Measurements from ENCODE around the gene UNCX. TPM values are rescaled to one million over a fixed set of nuclear protein-coding genes. Genes with fewer than 3 reads are reported as not detected.

The UNCX gene
- total RNA-seq, 1 experiment from 2014 or later, result not detected

DNA sequence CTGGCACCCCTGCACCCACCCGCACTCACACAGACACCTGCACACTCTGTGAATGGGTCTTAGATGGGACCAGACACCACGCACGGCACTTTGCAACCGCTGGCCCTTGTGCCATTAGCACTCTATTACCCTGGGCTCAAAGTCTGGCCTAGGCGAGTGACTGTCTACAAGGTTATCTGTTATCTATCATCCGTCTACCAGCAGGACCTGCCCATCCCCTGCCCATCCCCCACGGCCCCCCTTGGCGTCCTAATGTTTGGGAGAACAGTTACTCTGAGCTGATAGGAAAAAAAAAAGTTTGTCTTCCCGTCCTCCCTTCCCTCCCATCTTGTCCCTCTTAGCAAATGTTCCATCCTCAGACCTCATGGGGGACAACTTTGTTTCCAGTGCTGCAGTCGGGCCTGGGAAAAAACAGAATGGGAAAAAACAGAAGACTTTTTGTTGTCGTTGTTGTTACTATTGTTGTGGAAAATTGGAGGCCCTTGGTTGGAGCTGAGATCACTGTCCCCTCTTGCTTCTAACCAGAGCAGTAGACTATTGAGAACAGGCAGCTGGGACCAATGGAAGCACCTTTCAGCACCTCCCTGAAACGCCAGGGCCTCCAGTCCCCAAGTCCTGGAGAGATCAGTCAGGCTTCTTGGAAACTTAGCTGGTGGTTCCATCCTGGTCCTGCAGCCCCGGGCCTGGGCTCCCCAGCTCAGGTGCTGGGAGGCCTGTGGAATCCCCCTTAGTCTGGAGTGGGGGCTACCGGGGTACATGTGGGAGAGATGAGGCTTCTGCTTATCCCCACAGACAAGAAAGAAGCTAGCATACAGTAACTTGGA is 12.2 kb downstream of the UNCX start:
- Histone ChIP-seq H4K20me1 (ENCODE audit: insufficient read depth) (no peaks in the 10 kb centered on the region; the same call in 1 of the 2 replicates), H3K36me3 (ENCODE audit: control insufficient read depth in 1 of 2, insufficient read depth in 2 of 2, low read length in 2 of 2) (no peaks in the 10 kb centered on the region), H3K4me3 (replicated peaks in 1 of 2; ENCODE audit: low read depth in 1 of 2, low read length in 2 of 2) (no peak overlapping the region), H3K27me3 (ENCODE audit: insufficient read depth, low read length) (no peaks in the 10 kb centered on the region), H3K79me2 (ENCODE audit: insufficient read depth, low read length) (no peaks in the 10 kb centered on the region), H3K27ac (ENCODE audit: low read depth, low read length) (no peak overlapping the region), H2AFZ (ENCODE audit: low read depth, low read length, poor library complexity, severe bottlenecking) (no peak overlapping the region), H3K4me2 (ENCODE audit: low read length) (no peak overlapping the region), H3K4me1 (ENCODE audit: control insufficient read depth in 1 of 2, insufficient read depth in 2 of 2, low read length in 2 of 2) (no peaks in the 10 kb centered on the region), H3K9me3 (ENCODE audit: control insufficient read depth in 1 of 2, insufficient read depth in 1 of 2, low read depth in 1 of 2, low read length in 2 of 2) (no peaks in the 10 kb centered on the region), H3K9me2 (ENCODE audit: insufficient read depth) (no peaks in the 10 kb centered on the region), H3K9ac (ENCODE audit: low read length) (no peak overlapping the region)
- ChIA-PET CTCF (no interaction called here), RAD21 (ENCODE audit: low non-redundant PET in 1 of 2, low total read pairs in 2 of 2, uncharacterized antibody in 2 of 2, unreplicated experiment in 2 of 2) (no interaction called here), POLR2A (no interaction called here)
- intact Hi-C loops (cut with micrococcal nuclease), result no loop called here
- no TSS peak for BruUV-seq (replicated peaks)
- ATAC-seq (no peak), DNase-seq (ENCODE audit: low read depth, low spot score) (no peak)
- no peak for TF ChIP-seq FOSL1 (IDR thresholded peaks at IDR 0.05; ENCODE audit: low read depth)

DNA sequence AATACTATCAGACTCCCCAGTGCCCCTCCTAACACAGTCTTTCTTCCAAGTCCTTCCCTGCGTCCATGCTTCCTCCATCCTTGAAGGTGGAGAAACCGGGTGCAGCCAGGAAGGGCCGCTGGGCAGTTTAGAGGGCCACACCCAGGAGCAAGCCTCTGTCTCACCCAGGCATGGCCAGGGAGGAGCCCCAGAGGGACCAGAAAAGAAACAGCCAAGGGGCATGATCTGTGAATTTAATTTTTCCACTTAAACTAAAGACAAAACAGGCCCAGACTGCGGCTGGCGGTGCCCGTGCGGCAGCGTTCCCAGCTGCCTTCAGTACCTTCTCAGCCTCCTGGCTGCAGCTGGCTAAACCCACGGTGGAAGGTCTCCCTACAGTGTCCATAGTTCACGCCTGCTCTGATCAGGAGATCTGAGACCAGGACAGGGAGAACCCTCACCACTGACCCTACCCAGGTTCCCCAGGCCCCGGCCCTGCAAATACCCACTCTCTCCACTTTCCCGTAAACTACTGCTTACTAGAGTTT is 12.9 kb downstream of the UNCX start:
- BruUV-seq (replicated peaks), result no TSS peak
- Histone ChIP-seq H3K9ac (ENCODE audit: low read length) (no peak overlapping the region), H3K9me2 (ENCODE audit: insufficient read depth) (no peaks in the 10 kb centered on the region), H2AFZ (ENCODE audit: low read depth, low read length, poor library complexity, severe bottlenecking) (no peak overlapping the region), H3K4me2 (ENCODE audit: low read length) (no peak overlapping the region), H3K79me2 (ENCODE audit: insufficient read depth, low read length) (no peaks in the 10 kb centered on the region), H3K27me3 (ENCODE audit: insufficient read depth, low read length) (no peaks in the 10 kb centered on the region), H3K4me3 (replicated peaks in 1 of 2; ENCODE audit: low read depth in 1 of 2, low read length in 2 of 2) (no peak overlapping the region), H3K27ac (ENCODE audit: low read depth, low read length) (no peak overlapping the region), H4K20me1 (ENCODE audit: insufficient read depth) (no peaks in the 10 kb centered on the region; the same call in 1 of the 2 replicates), H3K4me1 (ENCODE audit: control insufficient read depth in 1 of 2, insufficient read depth in 2 of 2, low read length in 2 of 2) (no peaks in the 10 kb centered on the region), H3K9me3 (ENCODE audit: control insufficient read depth in 1 of 2, insufficient read depth in 1 of 2, low read depth in 1 of 2, low read length in 2 of 2) (no peaks in the 10 kb centered on the region), H3K36me3 (ENCODE audit: control insufficient read depth in 1 of 2, insufficient read depth in 2 of 2, low read length in 2 of 2) (no peaks in the 10 kb centered on the region)
- intact Hi-C loops (cut with micrococcal nuclease), result no loop called here
- ChIA-PET CTCF (no interaction called here), RAD21 (ENCODE audit: low non-redundant PET in 1 of 2, low total read pairs in 2 of 2, uncharacterized antibody in 2 of 2, unreplicated experiment in 2 of 2) (no interaction called here), POLR2A (no interaction called here)
- ATAC-seq (no peak), DNase-seq (ENCODE audit: low read depth, low spot score) (no peak)
- TF ChIP-seq, protein P1, sequence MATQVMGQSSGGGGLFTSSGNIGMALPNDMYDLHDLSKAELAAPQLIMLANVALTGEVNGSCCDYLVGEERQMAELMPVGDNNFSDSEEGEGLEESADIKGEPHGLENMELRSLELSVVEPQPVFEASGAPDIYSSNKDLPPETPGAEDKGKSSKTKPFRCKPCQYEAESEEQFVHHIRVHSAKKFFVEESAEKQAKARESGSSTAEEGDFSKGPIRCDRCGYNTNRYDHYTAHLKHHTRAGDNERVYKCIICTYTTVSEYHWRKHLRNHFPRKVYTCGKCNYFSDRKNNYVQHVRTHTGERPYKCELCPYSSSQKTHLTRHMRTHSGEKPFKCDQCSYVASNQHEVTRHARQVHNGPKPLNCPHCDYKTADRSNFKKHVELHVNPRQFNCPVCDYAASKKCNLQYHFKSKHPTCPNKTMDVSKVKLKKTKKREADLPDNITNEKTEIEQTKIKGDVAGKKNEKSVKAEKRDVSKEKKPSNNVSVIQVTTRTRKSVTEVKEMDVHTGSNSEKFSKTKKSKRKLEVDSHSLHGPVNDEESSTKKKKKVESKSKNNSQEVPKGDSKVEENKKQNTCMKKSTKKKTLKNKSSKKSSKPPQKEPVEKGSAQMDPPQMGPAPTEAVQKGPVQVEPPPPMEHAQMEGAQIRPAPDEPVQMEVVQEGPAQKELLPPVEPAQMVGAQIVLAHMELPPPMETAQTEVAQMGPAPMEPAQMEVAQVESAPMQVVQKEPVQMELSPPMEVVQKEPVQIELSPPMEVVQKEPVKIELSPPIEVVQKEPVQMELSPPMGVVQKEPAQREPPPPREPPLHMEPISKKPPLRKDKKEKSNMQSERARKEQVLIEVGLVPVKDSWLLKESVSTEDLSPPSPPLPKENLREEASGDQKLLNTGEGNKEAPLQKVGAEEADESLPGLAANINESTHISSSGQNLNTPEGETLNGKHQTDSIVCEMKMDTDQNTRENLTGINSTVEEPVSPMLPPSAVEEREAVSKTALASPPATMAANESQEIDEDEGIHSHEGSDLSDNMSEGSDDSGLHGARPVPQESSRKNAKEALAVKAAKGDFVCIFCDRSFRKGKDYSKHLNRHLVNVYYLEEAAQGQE (IDR thresholded peaks at IDR 0.05; ENCODE audit: low read depth), result no peak
- TF ChIP-seq SRF (IDR thresholded peaks at IDR 0.05; ENCODE audit: low read depth) (no peak), SIN3A (IDR thresholded peaks at IDR 0.05; ENCODE audit: low read depth) (no peak), POLR2A (IDR thresholded peaks at IDR 0.05; ENCODE audit: borderline replicate concordance, extremely low read depth, insufficient read depth, insufficient read length) (no peak), EZH2phosphoT487 (IDR thresholded peaks at IDR 0.05; ENCODE audit: borderline replicate concordance) (no peak), RAD21 (IDR thresholded peaks at IDR 0.05; ENCODE audit: low read depth) (no peak), CEBPB (IDR thresholded peaks at IDR 0.05; ENCODE audit: low read depth) (no peak), EGR1 (IDR thresholded peaks at IDR 0.05; ENCODE audit: low read depth) (no peak), CBX3 (IDR thresholded peaks at IDR 0.05; ENCODE audit: low read depth) (no peak), POLR2AphosphoS5 (IDR thresholded peaks at IDR 0.05; ENCODE audit: low read depth, low read length) (no peak), JUND (IDR thresholded peaks at IDR 0.05) (no peak), ZNF274 (IDR thresholded peaks at IDR 0.05; ENCODE audit: low read depth, low read length) (no peak)
- TF ChIP-seq, protein P2, sequence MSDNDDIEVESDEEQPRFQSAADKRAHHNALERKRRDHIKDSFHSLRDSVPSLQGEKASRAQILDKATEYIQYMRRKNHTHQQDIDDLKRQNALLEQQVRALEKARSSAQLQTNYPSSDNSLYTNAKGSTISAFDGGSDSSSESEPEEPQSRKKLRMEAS (IDR thresholded peaks at IDR 0.05), result no peak
- TF ChIP-seq, protein P3, sequence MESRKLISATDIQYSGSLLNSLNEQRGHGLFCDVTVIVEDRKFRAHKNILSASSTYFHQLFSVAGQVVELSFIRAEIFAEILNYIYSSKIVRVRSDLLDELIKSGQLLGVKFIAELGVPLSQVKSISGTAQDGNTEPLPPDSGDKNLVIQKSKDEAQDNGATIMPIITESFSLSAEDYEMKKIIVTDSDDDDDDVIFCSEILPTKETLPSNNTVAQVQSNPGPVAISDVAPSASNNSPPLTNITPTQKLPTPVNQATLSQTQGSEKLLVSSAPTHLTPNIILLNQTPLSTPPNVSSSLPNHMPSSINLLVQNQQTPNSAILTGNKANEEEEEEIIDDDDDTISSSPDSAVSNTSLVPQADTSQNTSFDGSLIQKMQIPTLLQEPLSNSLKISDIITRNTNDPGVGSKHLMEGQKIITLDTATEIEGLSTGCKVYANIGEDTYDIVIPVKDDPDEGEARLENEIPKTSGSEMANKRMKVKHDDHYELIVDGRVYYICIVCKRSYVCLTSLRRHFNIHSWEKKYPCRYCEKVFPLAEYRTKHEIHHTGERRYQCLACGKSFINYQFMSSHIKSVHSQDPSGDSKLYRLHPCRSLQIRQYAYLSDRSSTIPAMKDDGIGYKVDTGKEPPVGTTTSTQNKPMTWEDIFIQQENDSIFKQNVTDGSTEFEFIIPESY (IDR thresholded peaks at IDR 0.05; ENCODE audit: extremely low read depth, insufficient replicate concordance, low read length), result no peak

All from HCT116 (cell line).